Measurements from ENCODE around the gene VPREB1.
"Not testable (repeated sequence)": the region's sequence is repeated elsewhere in the genome, so short reads cannot be mapped to it uniquely, and the experiment has no call there.

VPREB1 gene

GRCh38 chr22:22213231-22213630 is 31.4 kb upstream of the VPREB1 start:
- no peak for DNase-seq (ENCODE audit: low read depth, low spot score)

- no peak for DNase-seq (ENCODE audit: low read depth, low spot score)
Measured at GRCh38 chr22:22214819-22215329, 29.7 kb upstream of the VPREB1 start.

GRCh38 chr22:22215659-22216449 is 28.7 kb upstream of the VPREB1 start:
- no peak for DNase-seq (ENCODE audit: low read depth, low spot score)

- no peak for DNase-seq (ENCODE audit: low read depth, low spot score)
Measured at GRCh38 chr22:22216450-22216959, 28.1 kb upstream of the VPREB1 start.

- DNase-seq (ENCODE audit: low read depth, low spot score) = no peak
Measured at GRCh38 chr22:22218302-22218701, 26.3 kb upstream of the VPREB1 start.

GRCh38 chr22:22219140-22219996 is 25.2 kb upstream of the VPREB1 start:
- no peak for DNase-seq (ENCODE audit: low read depth, low spot score)

GRCh38 chr22:22221043-22221442 is 23.5 kb upstream of the VPREB1 start:
- not testable (repeated sequence) for DNase-seq (ENCODE audit: low read depth, low spot score)

- DNase-seq (ENCODE audit: low read depth, low spot score) = no peak
Measured at GRCh38 chr22:22226448-22227187, 18.0 kb upstream of the VPREB1 start.

- DNase-seq (ENCODE audit: low read depth, low spot score) = no peak
Measured at GRCh38 chr22:22228421-22228820, 16.2 kb upstream of the VPREB1 start.

- DNase-seq (ENCODE audit: low read depth, low spot score) = no peak
Measured at GRCh38 chr22:22228921-22229320, 15.7 kb upstream of the VPREB1 start.

- no peak for DNase-seq (ENCODE audit: low read depth, low spot score)
Measured at GRCh38 chr22:22229683-22230420, 14.7 kb upstream of the VPREB1 start.

GRCh38 chr22:22230438-22230837 is 14.1 kb upstream of the VPREB1 start:
- no peak for DNase-seq (ENCODE audit: low read depth, low spot score)

- no peak for DNase-seq (ENCODE audit: low read depth, low spot score)
Measured at GRCh38 chr22:22233081-22233480, 11.5 kb upstream of the VPREB1 start.

- DNase-seq (ENCODE audit: low read depth, low spot score) = peak; percentile 36
Measured at GRCh38 chr22:22235558-22235957, 9.0 kb upstream of the VPREB1 start.

GRCh38 chr22:22237521-22237920 is 7.1 kb upstream of the VPREB1 start:
- DNase-seq (ENCODE audit: low read depth, low spot score) = no peak

- no peak for DNase-seq (ENCODE audit: low read depth, low spot score)
Measured at GRCh38 chr22:22239311-22239939, 5.2 kb upstream of the VPREB1 start.

GRCh38 chr22:22241554-22241898 is 3.1 kb upstream of the VPREB1 start:
- no peak for DNase-seq (ENCODE audit: low read depth, low spot score)

- no peak for DNase-seq (ENCODE audit: low read depth, low spot score)
Measured at GRCh38 chr22:22242488-22242887, 2.1 kb upstream of the VPREB1 start.

GRCh38 chr22:22243033-22243680 is 1.4 kb upstream of the VPREB1 start:
- DNase-seq (ENCODE audit: low read depth, low spot score) = no peak

GRCh38 chr22:22245256-22245909 is 797 bp downstream of the VPREB1 start:
- no peak for DNase-seq (ENCODE audit: low read depth, low spot score)
